G401 (cell line): ENCODE measurements around the gene RBM26. TPM values are rescaled to one million over a fixed set of nuclear protein-coding genes. Genes with fewer than 3 reads are reported as not detected.
"Not testable (repeated sequence)": the region's sequence is repeated elsewhere in the genome, so short reads cannot be mapped to it uniquely, and the experiment has no call there.

ENCODE experiments used
- DNase-seq: peaks from one replicate; pipeline ENCODE4 v3.0.0-alpha.2; 2015; ENCODE audit warnings: low spot score
- in situ Hi-C: cut with HindIII; loops from 2 replicates; pipeline ENCODE4 v1.10.0; 2016; ENCODE audit warnings: low sequenced_read_pairs, mixed read lengths
- total RNA-seq: library from RNA; depleted of rRNA; stranded (reverse); fragments of >200 nt; shearing (Covaris generic); gene quantifications from 2 replicates; pipeline ENCODE4 v1.2.3, GENCODE V29; 2014

Gene RBM26
- total RNA-seq, 1 experiment from 2014 or later = 30.9 TPM

DNA sequence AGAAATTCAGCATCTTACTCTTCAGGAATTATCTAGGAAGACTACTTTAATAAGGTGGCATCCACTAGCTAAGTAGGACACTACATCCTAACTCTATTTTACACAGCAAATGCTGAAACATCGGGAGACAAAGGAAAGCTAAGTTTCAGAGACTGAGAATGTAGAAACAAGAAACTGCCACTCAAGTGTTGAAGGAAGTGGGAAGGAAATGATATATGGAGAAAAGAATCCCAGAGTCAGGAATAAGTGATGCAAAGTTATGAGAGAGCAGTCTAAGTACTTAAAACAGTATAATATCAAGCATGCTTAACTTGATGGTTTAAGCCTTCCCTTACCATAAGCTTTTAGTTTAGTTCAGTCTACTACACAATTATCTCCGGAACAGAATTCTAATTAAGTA, 52.4 kb downstream of the RBM26 start:
- no peak for DNase-seq
- in situ Hi-C loops = no loop called here

DNA sequence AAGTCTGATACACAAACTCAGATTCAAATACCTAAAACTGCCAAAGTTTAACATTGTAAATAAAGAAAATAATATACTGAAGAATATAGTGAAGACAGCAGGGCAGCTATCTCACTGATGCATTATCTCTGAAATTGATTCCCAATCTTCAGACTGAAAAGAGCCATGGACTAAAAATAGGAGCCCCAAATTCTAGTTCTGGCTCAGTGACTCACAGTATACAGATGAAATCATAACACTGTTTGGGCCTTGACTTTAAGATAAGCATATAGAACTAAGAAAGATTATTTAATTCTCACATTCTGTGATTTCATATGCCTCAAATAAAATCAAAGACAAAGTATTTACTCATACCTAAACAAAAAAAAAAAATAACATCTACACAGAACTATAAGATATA, 53.9 kb downstream of the RBM26 start:
- no peak for DNase-seq
- in situ Hi-C loops = no loop called here

DNA sequence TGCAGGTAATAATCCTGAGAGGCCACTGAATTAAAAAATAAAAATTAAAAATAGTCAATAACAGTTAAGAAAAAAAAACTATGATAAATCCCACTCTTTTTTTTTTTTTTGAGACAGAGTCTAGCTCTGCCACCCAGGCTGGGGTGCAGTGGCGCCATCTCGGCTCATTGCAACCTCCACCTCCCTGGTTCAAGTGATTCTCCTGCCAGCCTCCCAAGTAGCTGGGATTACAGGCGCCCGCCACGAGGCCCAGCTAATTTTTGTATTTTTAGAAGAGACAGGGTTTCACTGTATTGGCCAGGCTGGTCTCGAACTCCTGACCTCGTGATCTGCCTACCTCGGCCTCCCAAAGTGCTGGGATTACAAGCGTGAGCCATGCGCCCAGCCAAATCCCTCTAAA, 56.4 kb downstream of the RBM26 start:
- in situ Hi-C loops, DNase-seq: not testable (repeated sequence)

DNA sequence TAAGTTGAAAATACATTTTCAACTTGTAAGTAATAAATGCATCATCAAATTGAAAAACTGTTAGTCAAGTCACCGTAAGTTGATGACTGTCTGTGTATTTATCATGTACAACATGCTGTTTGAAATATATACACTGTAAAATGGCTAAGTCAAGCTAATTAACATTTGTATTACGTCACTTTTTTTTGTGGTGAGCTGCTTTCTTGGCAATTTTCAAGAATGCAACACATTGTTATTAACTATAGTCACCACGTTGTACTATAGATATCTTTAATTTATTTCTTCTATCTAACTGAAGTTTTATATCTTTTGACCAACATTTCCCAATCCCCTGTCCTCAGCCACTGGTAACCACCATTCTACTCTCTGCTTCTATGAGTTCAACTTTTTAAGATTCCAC, 57.0 kb downstream of the RBM26 start:
- DNase-seq = no peak
- in situ Hi-C loops = no loop called here

DNA sequence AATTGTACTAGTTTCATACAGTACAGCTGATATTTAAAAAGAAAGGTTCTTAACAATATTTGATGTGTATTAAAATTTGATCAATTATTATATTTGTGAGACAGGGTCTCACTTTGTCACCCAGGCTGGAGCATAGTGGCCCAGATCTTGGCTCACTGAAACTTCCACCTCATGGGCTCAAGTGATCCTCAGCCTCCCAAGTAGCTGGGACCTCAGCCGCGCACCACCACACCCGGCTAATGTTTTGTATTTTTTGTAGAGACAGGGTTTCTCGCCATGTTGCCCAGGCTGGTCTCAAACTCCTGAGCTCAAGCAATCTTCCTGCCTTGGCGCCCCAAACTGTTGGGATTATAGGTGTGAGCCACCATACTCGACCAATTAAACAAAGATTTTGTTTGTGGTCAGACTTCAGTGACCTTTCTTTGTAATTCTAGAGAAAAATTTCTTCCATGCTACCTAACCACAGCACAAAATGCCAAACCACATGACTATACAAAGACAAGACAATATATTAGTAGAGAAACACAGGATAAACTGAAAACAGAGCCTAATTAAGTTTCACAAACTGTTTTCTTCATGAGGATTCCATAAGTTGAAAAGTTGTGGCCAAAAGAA, 59.6 kb downstream of the RBM26 start:
- DNase-seq = no peak
- in situ Hi-C loops = no loop called here

DNA sequence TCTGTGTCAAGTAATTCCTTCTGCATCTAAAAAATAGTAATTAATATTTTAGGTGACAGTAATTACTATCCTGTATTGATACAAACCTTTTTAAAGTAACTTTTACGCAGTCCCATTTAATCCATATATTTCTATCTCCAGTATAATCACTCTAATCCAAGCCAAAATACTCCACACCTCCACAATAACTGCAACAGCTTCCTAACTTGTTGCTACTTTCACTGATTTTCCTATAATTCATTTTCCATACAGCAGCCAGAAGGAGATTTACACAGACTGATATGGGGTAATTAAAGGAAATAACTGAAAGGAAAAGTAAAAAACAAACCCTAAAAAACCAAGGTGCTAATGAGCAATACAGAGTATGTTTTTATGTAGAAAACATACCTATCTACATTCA, 64.9 kb downstream of the RBM26 start:
- DNase-seq = no peak
- in situ Hi-C loops = no loop called here

DNA sequence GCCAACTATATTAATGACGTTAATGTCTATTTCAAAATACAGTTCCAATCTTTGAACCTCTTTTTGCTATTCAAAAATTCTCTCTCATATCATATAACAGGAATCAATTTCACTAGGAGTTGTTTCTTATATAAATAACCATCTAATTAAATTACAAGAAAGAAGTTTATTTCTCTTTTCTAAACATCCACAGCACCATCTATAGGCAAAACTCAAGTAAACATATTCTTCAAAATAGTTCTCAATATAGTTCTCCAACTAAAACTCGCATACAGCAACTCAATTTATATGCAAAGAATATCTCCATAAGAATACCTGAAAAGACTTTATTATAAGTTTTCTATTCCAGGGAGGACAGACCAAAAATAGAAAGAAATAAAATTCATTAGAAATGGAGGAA, 65.6 kb downstream of the RBM26 start:
- in situ Hi-C loops = no loop called here

DNA sequence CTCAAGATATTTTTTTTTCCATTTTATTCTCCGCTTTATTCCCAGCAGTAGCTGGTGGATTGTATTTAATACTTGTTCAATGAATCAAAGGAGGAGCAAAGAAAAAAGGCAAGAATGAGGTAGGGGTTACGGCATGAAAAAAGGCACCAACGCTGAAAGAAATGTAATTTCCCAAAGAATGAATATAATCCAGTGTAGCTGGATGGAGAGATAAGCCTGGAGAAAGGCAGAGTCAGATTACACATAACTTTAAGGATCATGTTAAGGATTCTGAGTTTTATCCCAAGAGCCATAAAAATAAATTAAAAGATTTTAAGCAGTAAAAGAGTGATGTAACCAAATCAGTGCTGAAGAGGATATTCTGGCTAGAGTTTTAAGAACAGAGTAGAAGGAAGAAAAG, 67.7 kb downstream of the RBM26 start:
- in situ Hi-C loops = no loop called here
- DNase-seq = no peak

More for the DNA sequence above, 65.6 kb downstream of the RBM26 start:
- DNase-seq = no peak

DNA sequence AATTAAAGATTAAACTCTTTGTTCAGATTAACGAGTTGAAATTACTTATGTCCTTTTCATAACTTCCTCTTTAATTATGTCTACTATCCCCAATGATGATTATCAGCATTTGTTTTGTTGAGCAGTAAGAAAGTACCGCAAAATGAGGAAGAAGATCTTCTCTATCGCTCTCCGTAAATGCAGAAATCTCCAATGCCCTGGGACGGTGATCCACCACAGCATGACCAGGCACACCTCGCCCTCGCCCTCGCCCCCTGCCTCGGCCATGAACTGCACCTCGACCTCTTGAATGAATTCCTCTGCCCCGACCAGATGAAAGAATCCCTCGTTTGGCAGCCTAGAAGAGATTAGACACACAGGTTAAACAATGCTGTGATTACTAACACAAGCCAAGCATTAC, 69.1 kb downstream of the RBM26 start:
- in situ Hi-C loops = no loop called here
- no peak for DNase-seq

DNA sequence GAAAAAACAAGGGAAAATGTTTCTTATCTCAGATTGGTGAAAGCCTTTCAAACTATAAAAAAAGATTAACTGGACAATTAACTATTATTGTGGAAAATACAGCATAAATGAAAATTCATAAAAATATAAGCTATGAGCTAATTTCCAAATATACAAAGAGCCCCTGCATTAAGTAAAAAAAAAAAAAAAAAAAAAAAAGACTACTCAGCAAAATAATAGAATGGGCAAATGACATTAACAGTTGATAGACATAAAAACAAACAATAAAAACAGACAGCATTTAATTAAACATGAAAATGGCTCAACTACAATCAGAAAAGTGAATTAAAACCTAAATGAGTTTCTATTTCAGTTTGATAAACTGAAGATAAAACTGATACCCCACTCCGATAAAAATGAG, 77.5 kb downstream of the RBM26 start:
- in situ Hi-C loops = no loop called here
- DNase-seq = no peak

DNA sequence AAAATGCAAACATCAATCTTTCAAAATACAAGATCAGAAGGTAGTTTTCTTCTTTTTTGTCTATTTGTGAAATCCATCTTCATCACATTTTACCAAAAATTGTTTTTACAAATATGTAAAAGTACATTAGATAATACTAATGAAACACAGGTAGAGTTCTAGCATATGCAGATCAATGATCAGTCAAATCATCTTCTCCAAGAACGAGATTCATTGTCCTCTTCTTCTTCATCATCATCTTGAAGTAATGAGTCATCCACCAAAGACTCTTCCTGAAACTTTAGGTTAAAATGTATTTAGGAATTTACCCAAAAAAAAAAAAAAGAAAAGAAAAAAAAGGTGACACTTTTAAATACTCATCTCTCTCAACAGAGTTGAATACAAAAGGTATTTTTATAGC, 85.6 kb downstream of the RBM26 start:
- DNase-seq = no peak
- in situ Hi-C loops = no loop called here

DNA sequence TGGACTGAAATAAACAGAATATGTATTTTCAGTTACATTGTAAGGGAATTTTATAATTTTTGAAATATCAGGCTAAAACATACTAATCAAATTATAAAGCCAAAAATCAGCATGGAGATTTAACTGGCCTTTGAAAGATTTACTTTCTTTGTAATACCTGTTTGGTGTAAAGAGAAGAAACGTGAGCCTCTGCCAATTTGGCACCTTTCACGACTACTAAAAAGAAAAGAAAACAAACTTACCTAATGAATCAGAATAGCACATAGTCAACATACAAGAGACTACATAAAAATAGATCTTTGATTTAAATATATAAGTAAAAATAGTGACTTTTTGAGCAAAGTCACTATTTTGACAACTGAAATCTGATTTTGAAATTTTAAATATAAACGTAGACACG, 87.4 kb downstream of the RBM26 start:
- in situ Hi-C loops = no loop called here
- no peak for DNase-seq

DNA sequence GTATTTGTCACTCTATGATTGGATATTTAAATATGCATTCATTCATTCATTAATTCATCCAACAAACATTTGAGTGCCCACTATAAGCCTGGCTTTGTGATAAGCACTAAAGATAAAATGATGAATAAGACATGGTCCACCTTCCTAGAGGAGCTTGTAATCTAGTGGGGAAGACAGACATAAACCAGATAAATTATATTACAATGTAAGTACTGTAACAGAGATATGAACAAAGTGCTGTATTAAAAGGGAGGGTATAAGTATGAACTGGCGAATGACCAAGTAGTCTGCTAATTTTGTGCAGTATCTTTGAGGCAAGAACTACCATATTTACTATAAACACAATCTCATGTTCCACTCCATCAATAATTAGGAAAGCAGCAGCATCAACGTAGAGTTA, 88.2 kb downstream of the RBM26 start:
- in situ Hi-C loops = no loop called here
- no peak for DNase-seq

DNA sequence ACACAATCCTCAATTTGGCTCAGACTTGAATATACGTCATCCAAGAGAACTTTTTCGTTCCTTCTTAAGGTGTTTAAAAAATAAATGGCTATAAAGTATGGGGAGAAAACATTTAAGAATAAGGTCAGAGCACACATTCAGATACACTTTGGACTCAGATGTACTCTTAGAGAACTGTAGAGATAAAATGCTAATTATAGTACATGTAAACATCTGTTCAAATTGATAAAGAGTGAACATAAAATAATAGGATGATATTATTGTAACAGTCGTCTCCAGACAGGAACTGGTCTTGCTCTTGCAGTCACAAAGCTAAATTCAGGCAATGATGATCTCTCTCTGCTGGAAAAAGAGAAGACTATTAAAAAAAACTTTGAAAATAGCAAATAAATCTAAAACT, 91.4 kb downstream of the RBM26 start:
- no peak for DNase-seq
- in situ Hi-C loops = no loop called here

DNA sequence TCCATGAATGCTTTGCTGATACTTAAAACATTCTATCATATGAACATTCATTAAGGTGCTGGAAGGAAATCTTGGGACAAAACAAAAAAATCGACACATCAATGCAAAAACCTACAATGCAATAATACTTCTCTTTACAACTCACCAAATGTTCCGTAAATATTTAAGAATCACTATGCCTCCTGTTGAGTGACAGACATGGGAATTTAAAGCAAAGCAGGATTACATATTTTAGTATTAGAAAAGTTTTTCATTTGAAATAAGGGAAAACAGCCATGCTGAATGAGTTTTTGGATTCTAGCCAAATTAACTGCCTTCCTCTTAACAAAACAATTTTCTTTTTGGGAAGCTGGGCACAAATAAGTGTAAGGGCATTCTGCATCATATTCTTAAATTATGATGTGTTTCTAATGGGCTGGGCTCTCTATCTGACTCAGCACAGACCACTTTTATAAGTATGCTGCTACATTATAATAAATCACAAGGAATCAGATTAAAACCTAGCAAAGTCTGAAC, 93.7 kb downstream of the RBM26 start:
- DNase-seq = no peak
- in situ Hi-C loops = no loop called here

DNA sequence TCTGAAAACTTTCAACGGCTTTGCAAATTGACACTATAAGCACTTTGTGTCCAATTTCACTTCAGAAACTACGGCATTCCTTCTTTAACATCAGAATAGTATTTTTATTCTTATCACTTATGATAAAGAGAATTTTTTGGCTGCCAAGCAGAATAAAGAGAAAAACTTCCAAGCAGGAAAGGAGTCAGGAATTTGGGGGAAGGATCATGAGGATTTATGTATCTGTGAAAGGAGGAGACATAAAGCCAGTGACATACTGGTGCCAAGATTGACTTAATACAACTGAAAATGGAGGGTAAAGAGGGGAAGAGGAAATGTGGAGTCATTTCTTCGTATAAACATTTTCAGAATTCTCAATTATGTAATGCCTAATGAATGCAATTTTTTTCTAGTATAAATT, 94.7 kb downstream of the RBM26 start:
- DNase-seq = no peak

DNA sequence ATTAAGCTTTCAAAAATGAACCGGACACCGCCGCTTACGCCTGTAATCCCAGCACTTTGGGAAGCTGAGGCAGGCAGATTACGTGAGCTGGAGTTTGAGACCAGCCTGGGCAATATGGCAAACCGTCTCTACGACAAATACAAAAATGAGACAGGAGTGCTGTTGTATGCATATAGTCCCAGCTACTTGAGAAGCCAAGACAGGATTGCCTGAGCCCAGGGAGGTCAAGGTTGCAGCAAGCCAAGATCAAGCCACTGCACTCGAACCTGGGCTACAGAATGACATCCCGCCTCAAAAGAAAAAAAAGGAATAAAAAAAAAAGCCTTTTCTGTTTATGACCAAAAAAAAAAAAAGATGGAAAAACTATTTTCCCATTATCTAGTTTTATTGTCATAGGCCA, 96.4 kb downstream of the RBM26 start:
- no peak for DNase-seq
- in situ Hi-C loops = no loop called here

More for the DNA sequence above, 94.7 kb downstream of the RBM26 start:
- in situ Hi-C loops = no loop called here

DNA sequence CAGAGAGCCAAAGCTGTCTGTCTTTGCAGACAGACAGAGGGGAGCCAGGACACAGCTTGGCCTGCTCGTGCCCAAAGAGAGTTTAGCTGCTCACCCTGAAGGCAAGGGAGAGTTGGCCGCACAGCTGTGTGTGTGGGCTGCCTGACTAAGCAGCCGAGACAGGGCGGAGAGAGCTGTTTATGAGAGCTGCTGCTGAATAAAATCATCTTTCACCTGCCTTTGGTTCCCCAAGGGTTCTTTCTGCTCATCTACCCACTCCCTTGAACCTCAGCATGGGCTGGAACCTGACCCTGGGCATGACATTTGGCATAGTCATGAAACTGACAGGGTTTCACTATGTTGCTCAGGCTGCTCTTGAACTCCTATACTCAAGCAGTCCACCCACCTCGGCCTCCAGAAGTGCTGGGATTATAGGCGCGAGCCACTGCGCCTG, 98.2 kb downstream of the RBM26 start:
- in situ Hi-C loops = no loop called here

DNA sequence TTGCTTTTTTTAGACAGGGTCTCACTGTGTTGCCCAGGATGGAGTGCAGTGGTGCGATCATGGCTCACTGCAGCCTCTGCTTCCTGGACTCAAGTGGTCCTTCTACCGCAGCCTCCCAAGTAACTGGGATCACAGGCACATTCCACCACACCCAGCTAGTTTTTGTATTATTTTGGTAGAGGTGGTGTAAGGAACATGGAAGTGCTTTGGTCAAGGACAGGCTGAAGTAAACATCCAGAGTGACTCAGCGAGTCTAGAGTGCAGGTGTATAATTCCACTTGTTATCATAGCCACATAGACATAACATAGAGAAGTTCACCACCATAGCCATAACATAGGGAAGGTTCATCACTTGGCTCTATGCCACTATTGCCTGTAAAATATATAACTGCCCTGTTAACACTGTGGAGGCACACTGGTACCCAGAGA, 98.6 kb downstream of the RBM26 start:
- in situ Hi-C loops = no loop called here
- no peak for DNase-seq

More for the DNA sequence above, 98.2 kb downstream of the RBM26 start:
- DNase-seq = no peak

DNA sequence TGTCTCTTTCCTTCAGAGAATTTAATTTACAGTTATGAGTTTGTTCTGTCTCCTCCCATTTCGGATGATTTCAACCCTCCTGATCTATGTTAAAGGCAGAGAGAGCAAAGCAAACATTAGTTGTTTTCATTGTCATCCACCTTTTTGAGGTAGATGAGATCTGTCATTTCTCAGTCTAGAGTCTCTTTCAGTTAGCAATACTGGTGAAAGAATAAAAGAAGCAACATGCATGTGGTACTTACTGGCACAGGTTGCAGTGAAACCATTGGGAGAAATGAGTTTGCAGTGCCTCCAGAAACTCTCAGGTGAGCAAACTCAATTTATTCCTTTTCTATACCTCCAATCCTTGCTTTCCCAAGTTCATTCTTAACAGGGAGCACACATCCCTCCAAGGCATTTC, 99.4 kb downstream of the RBM26 start:
- in situ Hi-C loops = no loop called here

DNA sequence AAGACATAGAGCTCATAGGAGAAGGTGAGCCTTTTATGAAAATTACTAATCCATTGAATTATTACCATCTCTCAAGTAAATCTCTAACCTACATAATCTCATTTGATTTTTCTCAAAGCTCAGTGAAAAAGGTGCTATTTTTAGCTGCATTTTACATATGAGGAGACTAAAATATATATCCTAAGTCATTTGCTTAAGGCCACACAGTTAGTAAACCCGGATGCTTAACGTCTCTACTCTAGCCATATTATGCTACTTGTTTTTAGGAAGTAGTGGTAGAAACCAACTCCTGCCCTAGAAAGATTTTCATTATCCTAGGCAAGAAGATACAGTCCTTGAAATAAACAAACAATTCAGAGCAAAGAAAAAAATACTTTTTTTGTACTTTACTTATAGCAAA, 108.9 kb downstream of the RBM26 start:
- DNase-seq = no peak

More for the DNA sequence above, 99.4 kb downstream of the RBM26 start:
- DNase-seq = no peak

More for the DNA sequence above, 108.9 kb downstream of the RBM26 start:
- in situ Hi-C loops = no loop called here
